DND-41 (cell line): ENCODE results near the gene TSPAN10.

ENCODE experiments used
- CTCF ChIP-seq: IDR thresholded peaks from 2 replicates; pipeline ENCODE4 v1.5.1; 2012; ENCODE audit warnings: borderline replicate concordance, low read length, moderate library complexity, mild to moderate bottlenecking; ENCODE audit not compliant: poor library complexity, severe bottlenecking; ENCODE audit errors: extremely low read depth
- EZH2 ChIP-seq: IDR thresholded peaks from 3 replicates; pipeline ENCODE4 v1.6.1; 2012; ENCODE audit warnings: borderline replicate concordance, low read depth, mild to moderate bottlenecking, moderate library complexity, low read length, inconsistent platforms; ENCODE audit not compliant: severe bottlenecking

GRCh38 chr17:81697261-81698044 lies 60.5 kb downstream of the TSPAN10 start:
- no peak for TF ChIP-seq CTCF
- TF ChIP-seq EZH2, result no peak
